Measurements from ENCODE around the gene UPF1. TPM values are rescaled to one million over a fixed set of nuclear protein-coding genes. Genes with fewer than 3 reads are reported as not detected.

Gene UPF1
- polyA plus RNA-seq, 3 donors: 2.6 to 43.7 (median 3.2) TPM

DNA sequence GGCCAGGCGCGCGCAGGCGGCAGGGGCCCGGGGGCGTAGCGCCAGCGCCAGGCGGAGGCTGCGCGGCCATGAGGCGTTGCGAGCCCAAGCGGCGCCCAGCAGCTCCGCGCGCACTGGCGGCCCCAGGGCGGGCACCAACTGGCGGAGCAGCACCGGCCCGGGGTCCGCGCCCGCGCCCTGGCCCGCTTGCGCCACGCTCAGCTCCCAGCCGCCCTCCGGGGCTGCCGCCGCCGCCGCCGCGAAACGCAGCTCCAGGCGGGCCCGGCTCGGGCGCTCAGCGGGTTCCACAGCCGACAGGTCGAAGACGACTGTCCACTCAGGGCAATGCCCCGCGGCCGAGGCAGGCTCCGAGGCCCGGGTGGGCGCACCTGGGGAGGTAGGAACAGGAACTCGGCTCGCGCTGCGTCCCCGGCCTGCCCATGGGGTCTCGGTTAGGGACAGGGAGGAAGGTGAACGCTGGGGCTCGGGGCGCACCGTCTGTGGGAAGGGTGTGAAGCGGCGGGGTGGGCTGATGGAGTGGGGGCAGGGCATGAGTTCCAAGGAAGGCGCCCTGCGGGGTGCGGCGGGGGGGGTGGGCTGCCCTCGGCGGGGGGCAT is 37.4 kb downstream of the UPF1 start:
- Histone ChIP-seq H3K4me2 (replicated peaks; ENCODE audit: extremely low read depth, low read length, poor library complexity, severe bottlenecking) (no peak overlapping the region), H3K79me2 (ENCODE audit: insufficient read depth, low read length) (no peaks in the 10 kb centered on the region), H3K4me1 (ENCODE audit: control insufficient read depth in 1 of 2, insufficient read depth in 2 of 2, low read length in 2 of 2) (peaks cover 6 to 7% of the 10 kb centered on the region in 2 donors), H3K9me3 (replicated peaks in 1 of 2; ENCODE audit: control insufficient read depth in 1 of 2, insufficient read depth in 1 of 2, low read length in 2 of 2) (no peaks in the 10 kb centered on the region), H3K27ac (ENCODE audit: low read depth in 1 of 2, low read length in 2 of 2) (no peak overlapping the region), H4K20me1 (ENCODE audit: insufficient read depth, low read length) (peaks cover 49% of the 10 kb centered on the region), H3K4me3 (replicated peaks in 1 of 3; ENCODE audit: low read depth in 2 of 3, low read length in 3 of 3) (no peak overlapping the region), H3K9ac (ENCODE audit: insufficient read depth, low read length, poor library complexity, severe bottlenecking) (no peak overlapping the region), H2AFZ (ENCODE audit: insufficient read depth, low read depth, low read length, poor library complexity, severe bottlenecking) (no peak overlapping the region), H3K27me3 (ENCODE audit: control insufficient read depth in 2 of 2, insufficient read depth in 2 of 2, low read length in 2 of 2) (peaks cover 0 to 24% of the 10 kb centered on the region in 2 donors), H3K36me3 (replicated peaks in 1 of 2; ENCODE audit: control insufficient read depth in 1 of 2, insufficient read depth in 2 of 2, low read length in 2 of 2) (peaks cover 33 to 41% of the 10 kb centered on the region in 2 donors)
- peak overlapping the region in 1 of 2 donors; percentile 11 for H3K4me3 Mint-ChIP-seq
- H3K9me3 Mint-ChIP-seq: peaks cover 0 to 5% (median 1%) of the 10 kb centered on the region in 7 donors
- 29% methylated on average over 58 of the region's 71 CpGs for WGBS (ENCODE audit: insufficient coverage)
- intact Hi-C loops (cut with micrococcal nuclease): no loop called here
- no peak overlapping the region for H3K27ac Mint-ChIP-seq
- peaks cover 4% of the 10 kb centered on the region for H3K4me1 Mint-ChIP-seq
- TF ChIP-seq, protein P1, sequence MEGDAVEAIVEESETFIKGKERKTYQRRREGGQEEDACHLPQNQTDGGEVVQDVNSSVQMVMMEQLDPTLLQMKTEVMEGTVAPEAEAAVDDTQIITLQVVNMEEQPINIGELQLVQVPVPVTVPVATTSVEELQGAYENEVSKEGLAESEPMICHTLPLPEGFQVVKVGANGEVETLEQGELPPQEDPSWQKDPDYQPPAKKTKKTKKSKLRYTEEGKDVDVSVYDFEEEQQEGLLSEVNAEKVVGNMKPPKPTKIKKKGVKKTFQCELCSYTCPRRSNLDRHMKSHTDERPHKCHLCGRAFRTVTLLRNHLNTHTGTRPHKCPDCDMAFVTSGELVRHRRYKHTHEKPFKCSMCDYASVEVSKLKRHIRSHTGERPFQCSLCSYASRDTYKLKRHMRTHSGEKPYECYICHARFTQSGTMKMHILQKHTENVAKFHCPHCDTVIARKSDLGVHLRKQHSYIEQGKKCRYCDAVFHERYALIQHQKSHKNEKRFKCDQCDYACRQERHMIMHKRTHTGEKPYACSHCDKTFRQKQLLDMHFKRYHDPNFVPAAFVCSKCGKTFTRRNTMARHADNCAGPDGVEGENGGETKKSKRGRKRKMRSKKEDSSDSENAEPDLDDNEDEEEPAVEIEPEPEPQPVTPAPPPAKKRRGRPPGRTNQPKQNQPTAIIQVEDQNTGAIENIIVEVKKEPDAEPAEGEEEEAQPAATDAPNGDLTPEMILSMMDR (IDR thresholded peaks at IDR 0.05): no peak
- H3K36me3 Mint-ChIP-seq: peaks cover 42 to 43% of the 10 kb centered on the region in 2 donors
- DNase-seq: no peak
- peaks cover 31 to 44% (median 33%) of the 10 kb centered on the region in 3 donors for H3K27me3 Mint-ChIP-seq (ENCODE audit: low read depth in 3 of 3)

DNA sequence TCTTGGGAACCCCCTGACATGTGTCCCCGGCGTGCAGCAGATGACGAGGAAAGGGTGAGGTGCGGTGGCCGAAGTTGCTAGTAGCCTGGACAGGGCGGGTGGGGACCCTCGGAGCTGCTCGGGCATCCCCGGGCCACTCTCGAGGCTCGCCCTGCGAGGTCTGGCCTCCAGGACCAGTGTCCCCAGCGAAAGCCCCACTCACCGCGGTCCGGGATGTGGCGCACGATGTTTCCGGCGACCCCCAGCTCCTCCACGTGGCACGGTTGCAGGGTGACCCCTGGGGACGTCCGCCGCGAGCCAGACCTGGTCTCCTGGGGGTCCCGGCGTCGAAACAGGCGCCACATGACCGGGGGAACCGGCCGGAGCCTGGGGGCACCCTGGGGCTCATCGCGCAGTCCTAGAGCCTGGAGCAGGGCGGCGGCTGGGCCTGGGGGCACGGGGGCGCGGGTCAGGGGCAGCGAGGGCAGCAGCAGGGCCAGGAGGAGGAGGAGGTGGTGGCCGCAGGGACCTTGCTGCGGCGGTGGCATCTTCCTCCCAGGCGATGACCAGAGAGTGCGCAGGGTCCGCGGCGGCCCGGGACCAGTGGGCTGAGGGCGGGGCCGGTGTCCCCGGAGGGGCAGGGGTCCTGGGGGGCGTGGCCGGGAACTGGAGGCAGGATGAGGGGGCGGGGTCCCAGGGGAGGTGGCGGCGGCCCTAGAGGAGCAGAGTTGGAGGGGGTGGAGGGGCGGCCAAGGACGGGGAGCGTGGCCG is 38.2 kb downstream of the UPF1 start:
- DNase-seq: no peak

More for the DNA sequence above, 38.2 kb downstream of the UPF1 start:
- H3K4me3 ChIP-seq (replicated peaks in 1 of 3; ENCODE audit: low read depth in 2 of 3, low read length in 3 of 3): no peak overlapping the region
- peak overlapping the region in 1 of 2 donors; percentile 11 for H3K4me3 Mint-ChIP-seq
- H3K27ac Mint-ChIP-seq: no peak overlapping the region
- H3K4me1 ChIP-seq (ENCODE audit: control insufficient read depth in 1 of 2, insufficient read depth in 2 of 2, low read length in 2 of 2): peaks cover 6 to 7% of the 10 kb centered on the region in 2 donors
- peaks cover 4% of the 10 kb centered on the region for H3K4me1 Mint-ChIP-seq
- H3K27me3 Mint-ChIP-seq (ENCODE audit: low read depth in 3 of 3): peaks cover 31 to 44% (median 36%) of the 10 kb centered on the region in 3 donors
- H3K27me3 ChIP-seq (ENCODE audit: control insufficient read depth in 2 of 2, insufficient read depth in 2 of 2, low read length in 2 of 2): peaks cover 0 to 24% of the 10 kb centered on the region in 2 donors
- 7% methylated on average over 53 of the region's 62 CpGs for WGBS (ENCODE audit: insufficient coverage)
- H3K27ac ChIP-seq (ENCODE audit: low read depth in 1 of 2, low read length in 2 of 2): no peak overlapping the region
- TF ChIP-seq, protein P1 (IDR thresholded peaks at IDR 0.05): no peak
- H4K20me1 ChIP-seq (ENCODE audit: insufficient read depth, low read length): peaks cover 41% of the 10 kb centered on the region
- peaks cover 36% of the 10 kb centered on the region in 2 donors for H3K36me3 Mint-ChIP-seq
- peaks cover 25 to 33% of the 10 kb centered on the region in 2 donors for H3K36me3 ChIP-seq (replicated peaks in 1 of 2; ENCODE audit: control insufficient read depth in 1 of 2, insufficient read depth in 2 of 2, low read length in 2 of 2)
- intact Hi-C loops (cut with micrococcal nuclease): no loop called here
- no peaks in the 10 kb centered on the region for H3K79me2 ChIP-seq (ENCODE audit: insufficient read depth, low read length)
- H3K9me3 Mint-ChIP-seq: peaks cover 0 to 5% (median 1%) of the 10 kb centered on the region in 7 donors
- no peak overlapping the region for H2AFZ ChIP-seq (ENCODE audit: insufficient read depth, low read depth, low read length, poor library complexity, severe bottlenecking)
- no peak overlapping the region for H3K9ac ChIP-seq (ENCODE audit: insufficient read depth, low read length, poor library complexity, severe bottlenecking)
- no peak overlapping the region for H3K4me2 ChIP-seq (replicated peaks; ENCODE audit: extremely low read depth, low read length, poor library complexity, severe bottlenecking)
- no peaks in the 10 kb centered on the region for H3K9me3 ChIP-seq (replicated peaks in 1 of 2; ENCODE audit: control insufficient read depth in 1 of 2, insufficient read depth in 1 of 2, low read length in 2 of 2)

All from CD14-positive monocyte (primary cell).